Colonic mucosa (tissue), 4 donors: ENCODE results near the gene TBXA2R. TPM values are rescaled to one million over a fixed set of nuclear protein-coding genes. Genes with fewer than 3 reads are reported as not detected.
A peak's percentile ranks its signal among the peaks of the same experiment; 100 is the strongest.

Experiments
- DNase-seq: peaks from one replicate; pipeline ENCODE4 v3.0.0-alpha.2; 2020
- H3K27ac ChIP-seq: fragments of 200-600 bp; one replicate; pipeline ENCODE4 v1.8.0; 2021
- H3K27me3 ChIP-seq: fragments of 200-600 bp; one replicate; pipeline ENCODE4 v1.8.0; 2021
- H3K36me3 ChIP-seq: fragments of 200-600 bp; one replicate; pipeline ENCODE4 v1.8.0; 2021
- H3K4me1 ChIP-seq: fragments of 200-600 bp; one replicate; pipeline ENCODE4 v1.8.0; 2021; ENCODE audit warnings: mild to moderate bottlenecking
- H3K4me3 ChIP-seq: fragments of 200-600 bp; one replicate; pipeline ENCODE4 v1.8.0; 2021
- H3K9ac ChIP-seq, 2 donors: one replicate each; pipeline ENCODE4 v1.7.0; 2013; ENCODE audit warnings: control low read depth in 2 of 2, low read depth in 2 of 2, low read length in 2 of 2
- H3K9me3 ChIP-seq: fragments of 200-600 bp; one replicate; pipeline ENCODE4 v1.8.0; 2021
- intact Hi-C: fragments of 100-400 bp; cut with DNase I; formaldehyde crosslinking; loops from one replicate; pipeline ENCODE4 v1.14.1; 2022
- total RNA-seq, 2 donors: library from RNA; stranded (reverse); fragmentation: NEBNext Ultra II Directional in 1 of 2; extraction: Animal tissue kit (Norgen Biotek cat#: 25700) in 1 of 2; gene quantifications; one replicate each; pipeline ENCODE4 v1.2.1, GENCODE V29; 2021
- TF ChIP-seq, protein P1 (sequence below): fragments of 200-600 bp; IDR thresholded peaks from one replicate; pipeline ENCODE4 v1.8.0; 2022; ENCODE audit warnings: antibody characterized with exemption, mild to moderate bottlenecking
- donor health status: healthy.
- donor health status: DM: no; HTN: no; CAD: no.
- donor health status: DM: no; HTN: no; CAD: no.

Gene TBXA2R
- 1 to 10 TPM; 1.5 to 1.7 TPM for total RNA-seq

DNA sequence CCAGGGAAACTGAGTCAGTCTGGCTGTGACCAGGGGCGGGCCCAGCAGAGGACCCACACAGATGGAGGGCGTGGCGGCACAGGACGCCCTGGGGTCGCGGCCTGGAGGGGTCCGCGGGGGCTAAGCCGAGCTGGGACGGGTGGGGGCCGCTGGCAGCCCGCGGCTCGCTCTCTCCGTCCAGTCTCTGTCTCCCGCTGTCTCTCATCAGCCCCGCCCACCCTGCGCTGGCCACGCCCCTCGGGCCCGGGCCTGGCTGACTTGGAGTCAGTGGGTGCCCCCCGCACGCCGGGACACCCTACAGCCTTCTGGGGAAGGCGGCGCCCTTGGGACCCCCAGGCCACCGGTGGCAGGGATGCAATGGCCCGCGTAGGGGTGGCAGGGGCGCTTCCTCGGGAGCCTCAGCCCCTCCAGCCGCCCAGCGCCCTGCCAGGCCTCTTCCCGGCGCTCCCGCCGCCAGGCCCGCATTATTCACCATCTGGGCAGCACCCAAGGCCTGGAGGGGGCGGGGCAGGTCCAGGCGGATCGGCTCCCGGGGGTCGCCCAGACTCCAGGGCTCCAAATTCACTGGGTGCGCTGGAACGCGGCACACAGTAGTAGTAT lies at the start of gene TBXA2R:
TBXA2R (minus strand) TSS at position 186 of the 600 bp plus-strand sequence. CDS start 6,241 bp downstream, outside the sequence.
- Histone ChIP-seq H3K27ac (peak within 1 kb of the TSS; percentile 17), H3K36me3 (no peaks in the 10 kb centered on the region), H3K27me3 (no peaks in the 10 kb centered on the region), H3K4me3 (peak within 1 kb of the TSS; percentile 29), H3K9ac (peak within 1 kb of the TSS; percentile 44 to 55), H3K9me3 (no peaks in the 10 kb centered on the region), H3K4me1 (peaks cover 18% of the 10 kb centered on the region)
- DNase-seq = peak; percentile 80
- intact Hi-C loops = no loop called here
- TF ChIP-seq, protein P1, sequence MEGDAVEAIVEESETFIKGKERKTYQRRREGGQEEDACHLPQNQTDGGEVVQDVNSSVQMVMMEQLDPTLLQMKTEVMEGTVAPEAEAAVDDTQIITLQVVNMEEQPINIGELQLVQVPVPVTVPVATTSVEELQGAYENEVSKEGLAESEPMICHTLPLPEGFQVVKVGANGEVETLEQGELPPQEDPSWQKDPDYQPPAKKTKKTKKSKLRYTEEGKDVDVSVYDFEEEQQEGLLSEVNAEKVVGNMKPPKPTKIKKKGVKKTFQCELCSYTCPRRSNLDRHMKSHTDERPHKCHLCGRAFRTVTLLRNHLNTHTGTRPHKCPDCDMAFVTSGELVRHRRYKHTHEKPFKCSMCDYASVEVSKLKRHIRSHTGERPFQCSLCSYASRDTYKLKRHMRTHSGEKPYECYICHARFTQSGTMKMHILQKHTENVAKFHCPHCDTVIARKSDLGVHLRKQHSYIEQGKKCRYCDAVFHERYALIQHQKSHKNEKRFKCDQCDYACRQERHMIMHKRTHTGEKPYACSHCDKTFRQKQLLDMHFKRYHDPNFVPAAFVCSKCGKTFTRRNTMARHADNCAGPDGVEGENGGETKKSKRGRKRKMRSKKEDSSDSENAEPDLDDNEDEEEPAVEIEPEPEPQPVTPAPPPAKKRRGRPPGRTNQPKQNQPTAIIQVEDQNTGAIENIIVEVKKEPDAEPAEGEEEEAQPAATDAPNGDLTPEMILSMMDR = no peak

DNA sequence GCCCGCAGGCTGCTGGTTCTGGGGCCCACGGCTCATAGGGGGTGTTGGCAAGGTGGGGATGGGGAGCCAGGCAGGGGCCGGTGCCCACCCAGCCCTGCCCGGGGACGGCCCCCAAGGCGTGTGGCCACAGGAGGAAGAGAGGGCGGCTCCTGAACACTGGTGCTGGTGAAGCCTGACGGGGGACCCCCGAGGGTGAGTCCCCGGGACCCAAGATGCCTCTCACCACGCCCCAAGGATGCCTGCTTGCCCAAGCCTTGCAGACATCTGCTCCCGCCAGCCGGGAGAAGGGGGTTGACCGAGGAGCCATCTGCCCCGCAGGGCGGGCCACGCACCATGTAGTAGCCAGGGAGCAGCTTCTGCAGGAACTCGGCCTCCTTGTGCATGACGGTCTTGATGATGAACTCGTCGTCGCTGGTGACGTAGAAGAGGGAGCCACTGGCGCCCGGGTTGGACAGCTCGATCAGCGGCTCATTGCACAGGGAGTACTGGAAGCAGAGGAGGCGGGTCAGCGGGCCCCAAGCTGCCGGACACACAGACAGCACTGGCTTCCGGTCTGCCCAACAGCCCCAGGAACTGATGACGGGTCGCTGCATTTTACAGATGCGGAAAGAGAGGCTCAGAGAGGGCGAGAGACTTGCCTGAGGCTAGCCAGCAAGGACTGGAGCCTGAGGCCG lies 49.5 kb upstream of the TBXA2R start:
- TF ChIP-seq, protein P1 = no peak
- Histone ChIP-seq H3K27me3 (no peaks in the 10 kb centered on the region), H3K27ac (no peak overlapping the region), H3K4me1 (no peaks in the 10 kb centered on the region), H3K9me3 (no peaks in the 10 kb centered on the region), H3K36me3 (no peaks in the 10 kb centered on the region), H3K4me3 (no peak overlapping the region), H3K9ac (no peak overlapping the region)
- intact Hi-C loops = no loop called here
- DNase-seq = no peak

DNA sequence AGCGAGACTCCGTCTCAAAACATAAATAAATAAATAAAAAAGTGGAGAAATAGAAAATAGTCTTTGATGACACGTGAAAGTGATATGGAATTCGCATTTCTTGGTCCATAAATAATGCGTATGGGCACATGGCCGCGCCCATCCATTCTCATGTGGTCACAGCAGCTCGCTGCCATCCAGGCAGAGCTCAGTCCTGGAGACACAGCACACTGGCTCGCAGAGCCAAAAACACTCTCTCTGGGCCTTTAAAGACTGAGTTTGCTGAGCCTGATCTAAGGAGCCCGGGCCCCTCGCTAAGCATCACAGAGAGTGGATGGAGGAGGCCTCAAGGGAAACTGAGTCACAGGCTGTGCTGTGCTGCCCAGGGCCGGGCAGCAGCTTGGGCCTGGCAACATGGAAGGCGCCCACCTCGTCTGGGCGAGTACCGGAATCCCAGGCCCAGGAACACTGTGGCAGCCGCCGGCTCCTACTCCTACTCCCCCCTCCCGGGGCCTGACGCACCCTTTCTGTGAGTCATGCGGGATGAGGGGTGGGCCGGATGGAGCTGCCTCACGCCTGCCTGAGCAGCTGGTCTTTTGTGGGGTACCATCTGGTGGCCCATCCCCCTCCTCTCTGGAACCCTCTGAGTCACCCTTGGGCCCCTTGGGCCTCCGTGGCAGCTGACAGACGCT lies 48.9 kb upstream of the TBXA2R start:
- H3K4me3 ChIP-seq = no peak overlapping the region
- no peaks in the 10 kb centered on the region for H3K9me3 ChIP-seq
- no peaks in the 10 kb centered on the region for H3K4me1 ChIP-seq
- peak overlapping the region; percentile 28 for H3K27ac ChIP-seq
- no peaks in the 10 kb centered on the region for H3K36me3 ChIP-seq
- peak; percentile 42 for DNase-seq
- no peak overlapping the region for H3K9ac ChIP-seq
- intact Hi-C loops = no loop called here
- TF ChIP-seq, protein P1 = no peak
- H3K27me3 ChIP-seq = no peaks in the 10 kb centered on the region

DNA sequence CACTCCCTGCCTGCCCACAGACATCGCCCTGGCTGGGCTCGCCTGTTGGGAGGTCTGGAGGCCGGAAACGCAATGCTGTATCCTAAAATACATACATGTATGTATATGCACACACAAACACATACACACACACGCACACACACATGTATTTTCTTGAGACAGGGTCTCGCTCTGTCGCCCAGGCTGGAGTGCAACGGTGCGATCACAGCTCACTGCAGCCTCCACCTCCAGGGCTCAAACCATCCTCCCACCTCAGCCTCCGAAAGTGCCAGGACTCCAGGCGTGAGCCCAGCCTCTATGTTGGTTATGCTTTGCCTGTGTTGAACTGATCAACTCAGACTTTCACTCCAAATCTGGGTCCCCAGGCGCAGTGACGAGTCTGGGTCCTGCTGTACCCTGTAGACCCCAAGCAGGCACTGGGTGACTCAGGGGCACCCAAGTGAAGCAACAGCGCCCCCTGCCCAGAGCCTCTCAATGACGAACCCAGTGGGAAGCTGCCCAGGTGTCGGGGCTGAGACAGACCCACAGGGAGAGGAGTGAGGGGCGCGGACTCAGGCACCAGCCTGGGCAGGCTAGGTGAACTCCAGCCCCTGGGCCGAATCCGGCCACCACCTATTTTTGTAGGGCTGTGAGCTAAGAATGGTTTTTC lies 47.3 kb upstream of the TBXA2R start:
- H3K27ac ChIP-seq = no peak overlapping the region
- H3K4me1 ChIP-seq = no peaks in the 10 kb centered on the region
- intact Hi-C loops = no loop called here
- no peaks in the 10 kb centered on the region for H3K9me3 ChIP-seq
- no peaks in the 10 kb centered on the region for H3K36me3 ChIP-seq
- TF ChIP-seq, protein P1 = no peak
- no peak overlapping the region for H3K9ac ChIP-seq
- H3K4me3 ChIP-seq = no peak overlapping the region
- no peaks in the 10 kb centered on the region for H3K27me3 ChIP-seq
- DNase-seq = no peak

DNA sequence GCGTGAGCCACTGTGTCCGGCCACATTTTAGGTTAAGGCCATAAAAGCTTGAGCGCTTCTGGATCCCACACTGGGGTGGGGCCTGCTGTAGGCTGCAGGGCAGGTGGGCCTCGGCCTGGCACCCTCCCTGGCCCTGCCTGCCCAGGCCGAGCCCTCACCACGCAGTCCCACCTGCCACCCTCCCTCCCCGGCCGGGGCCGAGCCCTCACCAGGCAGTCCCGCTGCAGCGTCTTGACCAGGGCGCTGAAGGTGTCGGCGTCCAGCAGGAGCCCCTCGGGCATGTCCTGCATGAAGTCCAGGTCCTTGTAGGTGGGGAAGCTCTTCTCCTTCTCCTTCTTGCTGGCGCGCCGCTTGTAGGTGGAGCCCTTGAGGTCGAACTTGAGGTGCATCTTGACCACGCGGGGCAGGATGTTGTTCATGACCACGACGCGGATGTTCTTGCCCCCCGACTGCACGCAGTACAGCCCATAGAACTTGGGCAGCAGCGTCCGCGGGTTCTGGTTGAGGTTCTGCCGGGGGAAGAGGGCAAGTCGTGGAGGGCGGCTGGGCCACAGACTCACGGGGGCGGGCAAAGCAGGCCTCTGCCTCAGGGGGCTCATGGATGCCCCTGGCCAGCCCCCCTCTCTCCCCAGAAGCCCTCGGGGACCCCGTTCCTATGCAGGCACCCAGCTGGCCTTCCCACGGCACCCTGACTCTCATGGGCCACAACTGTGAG lies 46.6 kb upstream of the TBXA2R start:
- Histone ChIP-seq H3K4me3 (no peak overlapping the region), H3K27me3 (no peaks in the 10 kb centered on the region), H3K36me3 (no peaks in the 10 kb centered on the region), H3K27ac (no peak overlapping the region), H3K9ac (no peak overlapping the region), H3K4me1 (no peaks in the 10 kb centered on the region), H3K9me3 (no peaks in the 10 kb centered on the region)
- no peak for DNase-seq
- intact Hi-C loops = no loop called here
- TF ChIP-seq, protein P1 = no peak
